Smooth muscle cell (in vitro differentiated cells): ENCODE measurements around the gene DCLK1. TPM values are rescaled to one million over a fixed set of nuclear protein-coding genes. Genes with fewer than 3 reads are reported as not detected.

Experiments used
- DNase-seq: peaks from one replicate; lab custom pipeline; 2025; ENCODE audit not compliant: unreplicated experiment; lab: John Stamatoyannopoulos, UW
- H2AFZ ChIP-seq: fragments of 200-600 bp; sonication (generic); 2 replicates; pipeline ENCODE4 v1.6.0; 2016; ENCODE audit warnings: antibody characterized with exemption, low read depth, mild to moderate bottlenecking
- H3F3A ChIP-seq: fragments of 200-600 bp; sonication (generic); 2 replicates; pipeline ENCODE4 v1.6.0; 2017; ENCODE audit warnings: antibody characterized with exemption, low read depth
- H3K27ac ChIP-seq: fragments of 200-600 bp; sonication (generic); 2 replicates; pipeline ENCODE4 v1.5.1; 2016; ENCODE audit warnings: low read depth, mild to moderate bottlenecking
- H3K27me3 ChIP-seq: fragments of 200-600 bp; sonication (generic); 2 replicates; pipeline ENCODE4 v1.6.1; 2016; ENCODE audit warnings: low read depth, mild to moderate bottlenecking
- H3K36me3 ChIP-seq: fragments of 200-600 bp; sonication (generic); 2 replicates; pipeline ENCODE4 v1.5.1; 2016; ENCODE audit warnings: low read depth
- H3K4me1 ChIP-seq: fragments of 200-600 bp; sonication (generic); 2 replicates; pipeline ENCODE4 v1.5.1; 2016; ENCODE audit warnings: low read depth
- H3K4me2 ChIP-seq: fragments of 200-600 bp; sonication (generic); 2 replicates; pipeline ENCODE4 v1.6.0; 2016; ENCODE audit warnings: mild to moderate bottlenecking
- H3K4me3 ChIP-seq: fragments of 200-600 bp; sonication (generic); 2 replicates; pipeline ENCODE4 v1.5.1; 2016; ENCODE audit warnings: mild to moderate bottlenecking
- H3K79me2 ChIP-seq: fragments of 200-600 bp; sonication (generic); 2 replicates; pipeline ENCODE4 v1.6.0; 2016; ENCODE audit warnings: low read depth, mild to moderate bottlenecking
- H3K9ac ChIP-seq: fragments of 200-600 bp; sonication (generic); 2 replicates; pipeline ENCODE4 v1.6.0; 2016; ENCODE audit warnings: low read depth
- H3K9me3 ChIP-seq: fragments of 200-600 bp; sonication (generic); replicated peaks from 2 replicates; pipeline ENCODE4 v1.5.1; 2016; ENCODE audit warnings: low read depth
- H4K20me1 ChIP-seq: fragments of 200-600 bp; sonication (generic); 2 replicates; pipeline ENCODE4 v1.6.0; 2016; ENCODE audit warnings: low read depth
- CTCF ChIP-seq: fragments of 200-600 bp; sonication (generic); IDR thresholded peaks from 2 replicates; pipeline ENCODE4 v1.5.1; 2017; ENCODE audit warnings: borderline replicate concordance, mild to moderate bottlenecking, antibody characterized with exemption; ENCODE audit not compliant: insufficient read depth, poor library complexity, severe bottlenecking
- WGBS: methylation state at CpG from one replicate; pipeline ENCODE4 v1.1.7; 2016; ENCODE audit warnings: low lambda C conversion rate; 5-methylcytosine and 5-hydroxymethylcytosine counted together
- polyA plus RNA-seq: library from polyadenylated mRNA; unstranded; fragments of >200 nt; fragmentation: Nextera tagmentation; extraction: Ambion mirVana; gene quantifications from 2 replicates; pipeline ENCODE4 v1.2.1, GENCODE V29; 2016
- total RNA-seq: library from RNA; depleted of rRNA; stranded (reverse); fragments of >200 nt; gene quantifications from 2 replicates; pipeline ENCODE4 v1.2.3, GENCODE V29; 2014

DCLK1 gene
- total and polyA plus RNA-seq, 2 experiments from 2014 or later: 0.72 TPM; not detected in 1

DNA sequence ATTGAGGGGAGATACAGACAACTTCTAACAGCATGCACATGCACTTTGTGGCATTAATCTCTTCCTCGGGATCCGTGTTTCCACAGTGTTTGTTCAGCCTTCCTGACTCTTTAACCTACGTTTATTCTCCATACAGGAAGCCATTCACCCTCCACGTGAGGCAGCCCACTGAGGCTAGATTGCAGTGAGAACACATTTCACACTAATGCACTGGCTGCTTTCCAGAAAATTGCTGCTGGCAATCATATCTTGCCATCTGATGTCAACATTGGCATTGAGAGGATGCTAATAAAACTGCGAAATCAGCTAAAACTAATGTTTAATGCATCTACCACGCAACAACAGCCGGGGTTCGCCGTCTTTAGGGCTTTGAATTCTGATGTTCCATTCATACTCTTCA, 30.0 kb downstream of the DCLK1 start:
- Histone ChIP-seq H2AFZ (no peak overlapping the region), H3K27me3 (no peaks in the 10 kb centered on the region), H3K4me1 (no peaks in the 10 kb centered on the region), H3K4me3 (no peak overlapping the region), H3F3A (no peaks in the 10 kb centered on the region), H3K79me2 (no peaks in the 10 kb centered on the region), H3K4me2 (no peak overlapping the region), H3K9ac (no peak overlapping the region), H3K9me3 (no peaks in the 10 kb centered on the region), H3K27ac (no peak overlapping the region), H3K36me3 (no peaks in the 10 kb centered on the region), H4K20me1 (no peaks in the 10 kb centered on the region)
- DNase-seq: no peak
- TF ChIP-seq CTCF: no peak
- WGBS: 89% methylated on average over 9 of the region's 9 CpGs

DNA sequence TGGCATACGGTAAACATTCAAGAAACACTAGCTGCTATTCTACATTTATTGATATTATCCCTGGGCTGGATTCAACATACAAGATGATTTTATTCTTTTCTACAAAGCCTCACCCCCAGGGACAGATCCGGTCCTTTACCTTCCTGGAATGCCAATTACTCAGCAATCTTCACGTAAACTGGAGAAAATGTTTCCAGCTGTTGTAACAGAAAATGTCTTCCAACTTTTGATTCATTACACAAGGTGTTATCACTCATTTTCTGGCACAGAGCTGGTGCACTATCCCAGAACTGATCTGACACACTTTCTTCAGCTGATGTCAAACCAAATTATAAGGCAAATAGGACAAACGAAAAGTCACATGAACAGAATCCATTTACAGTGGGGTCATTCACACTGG, 33.1 kb downstream of the DCLK1 start:
- no peak for DNase-seq
- no peaks in the 10 kb centered on the region for H3K36me3 ChIP-seq
- no peaks in the 10 kb centered on the region for H3K79me2 ChIP-seq
- no peaks in the 10 kb centered on the region for H4K20me1 ChIP-seq
- no peaks in the 10 kb centered on the region for H3K4me1 ChIP-seq
- 77% methylated on average over 4 of the region's 4 CpGs for WGBS
- H2AFZ ChIP-seq: no peak overlapping the region
- no peaks in the 10 kb centered on the region for H3K27me3 ChIP-seq
- no peak overlapping the region for H3K9ac ChIP-seq
- no peak overlapping the region for H3K4me3 ChIP-seq
- H3K9me3 ChIP-seq: no peaks in the 10 kb centered on the region
- H3K4me2 ChIP-seq: no peak overlapping the region
- no peak for TF ChIP-seq CTCF
- no peak overlapping the region for H3K27ac ChIP-seq
- H3F3A ChIP-seq: no peaks in the 10 kb centered on the region

GRCh38 chr13:36096461-36097416, 34.4 kb downstream of the DCLK1 start:
- Histone ChIP-seq H3K27ac (no peak overlapping the region), H4K20me1 (no peaks in the 10 kb centered on the region), H3K9me3 (no peaks in the 10 kb centered on the region), H3K36me3 (no peaks in the 10 kb centered on the region), H3F3A (no peaks in the 10 kb centered on the region), H3K79me2 (no peaks in the 10 kb centered on the region), H3K4me2 (no peak overlapping the region), H3K27me3 (no peaks in the 10 kb centered on the region), H3K4me1 (no peaks in the 10 kb centered on the region), H2AFZ (no peak overlapping the region), H3K9ac (no peak overlapping the region), H3K4me3 (no peak overlapping the region)
- WGBS: 94% methylated on average over 5 of the region's 5 CpGs
- DNase-seq: no peak
- TF ChIP-seq CTCF: no peak
